ENCODE data around the gene CALB2. TPM values are rescaled to one million over a fixed set of nuclear protein-coding genes. Genes with fewer than 3 reads are reported as not detected.

The CALB2 gene
- total RNA-seq, 1 experiment from 2014 or later = 5.5 TPM

DNA sequence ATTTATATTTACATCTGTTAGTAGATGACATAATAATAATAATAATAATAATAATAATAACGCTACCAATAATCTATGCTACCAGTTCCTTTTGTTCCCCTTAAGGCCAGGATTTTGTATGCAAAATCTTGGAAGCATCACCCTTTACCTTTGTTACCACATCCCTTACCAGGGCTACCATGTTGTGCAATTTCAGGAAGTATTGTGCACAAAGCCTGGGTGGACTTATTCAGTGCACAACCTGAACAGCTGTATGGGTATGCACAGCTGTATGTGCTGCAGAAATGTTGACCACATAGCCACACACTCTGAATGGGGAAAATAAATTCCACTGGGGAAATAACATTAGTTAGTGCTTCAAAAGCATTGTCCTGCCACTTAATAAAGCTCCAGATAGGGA, 19.9 kb upstream of the CALB2 start:
- H3K9ac ChIP-seq (ENCODE audit: low read length) = no peak overlapping the region
- no TSS peak for BruUV-seq (replicated peaks)
- ATAC-seq (no peak), DNase-seq (ENCODE audit: low read depth, low spot score) (no peak)
- H3K4me1 ChIP-seq (ENCODE audit: control insufficient read depth in 1 of 2, insufficient read depth in 2 of 2, low read length in 2 of 2) = peaks cover 6 to 38% of the 10 kb centered on the region in 2 experiments
- H4K20me1 ChIP-seq (ENCODE audit: insufficient read depth) = no peaks in the 10 kb centered on the region
- H3K9me2 ChIP-seq (ENCODE audit: insufficient read depth) = no peaks in the 10 kb centered on the region
- H3K36me3 ChIP-seq (ENCODE audit: control insufficient read depth in 1 of 2, insufficient read depth in 2 of 2, low read length in 2 of 2) = no peaks in the 10 kb centered on the region
- H3K4me3 ChIP-seq (replicated peaks in 1 of 2; ENCODE audit: low read depth in 1 of 2, low read length in 2 of 2) = no peak overlapping the region
- peak overlapping the region; percentile 31 for H2AFZ ChIP-seq (ENCODE audit: low read depth, low read length, poor library complexity, severe bottlenecking)
- no peak for TF ChIP-seq POLR2A (IDR thresholded peaks at IDR 0.05; ENCODE audit: borderline replicate concordance, extremely low read depth, insufficient read depth, insufficient read length)
- TF ChIP-seq CEBPB (IDR thresholded peaks at IDR 0.05; ENCODE audit: low read depth) = peak; percentile 84
- no peak for TF ChIP-seq ZBTB33 (IDR thresholded peaks at IDR 0.05; ENCODE audit: extremely low read depth, insufficient replicate concordance, low read length)
- H3K79me2 ChIP-seq (ENCODE audit: insufficient read depth, low read length) = no peaks in the 10 kb centered on the region
- no peaks in the 10 kb centered on the region for H3K27me3 ChIP-seq (ENCODE audit: insufficient read depth, low read length)
- intact Hi-C loops (cut with micrococcal nuclease) = no loop called here
- no peak overlapping the region for H3K27ac ChIP-seq (ENCODE audit: low read depth, low read length)
- H3K9me3 ChIP-seq (ENCODE audit: control insufficient read depth in 1 of 2, insufficient read depth in 1 of 2, low read depth in 1 of 2, low read length in 2 of 2) = no peaks in the 10 kb centered on the region
- ChIA-PET RAD21 (ENCODE audit: low non-redundant PET in 1 of 2, low total read pairs in 2 of 2, uncharacterized antibody in 2 of 2, unreplicated experiment in 2 of 2) (interaction anchor here in 1 of 2 experiments (0.6 kb wide), 1 partner anchor 49 kb away, joined by 3 read pairs; no protein-coding TSS in a partner anchor), POLR2A (interaction anchor here (1.0 kb wide), 1 partner anchor 21 kb away, joined by 3 read pairs; no protein-coding TSS in a partner anchor), CTCF (interaction anchor here (1.4 to 2.4 kb wide), 2 partner anchors 27 to 74 kb away, joined by 3 to 17 read pairs; no protein-coding TSS in a partner anchor)
- H3K4me2 ChIP-seq (ENCODE audit: low read length) = peak overlapping the region; percentile 85

GRCh38 chr16:71339236-71340171, 19.0 kb upstream of the CALB2 start:
- CTCF ChIA-PET = interaction anchor here (1.1 to 2.4 kb wide), 2 partner anchors 28 kb away, joined by 3 to 17 read pairs; no protein-coding TSS in a partner anchor
- peak overlapping the region; percentile 85 for H3K4me2 ChIP-seq (ENCODE audit: low read length)
- H3K79me2 ChIP-seq (ENCODE audit: insufficient read depth, low read length) = no peaks in the 10 kb centered on the region
- DNase-seq (ENCODE audit: low read depth, low spot score) (no peak), ATAC-seq (no peak)
- H2AFZ ChIP-seq (ENCODE audit: low read depth, low read length, poor library complexity, severe bottlenecking) = peak overlapping the region; percentile 31
- no peak overlapping the region for H3K4me3 ChIP-seq (replicated peaks in 1 of 2; ENCODE audit: low read depth in 1 of 2, low read length in 2 of 2)
- no peak overlapping the region for H3K9ac ChIP-seq (ENCODE audit: low read length)
- no peak overlapping the region for H3K27ac ChIP-seq (ENCODE audit: low read depth, low read length)
- H3K4me1 ChIP-seq (ENCODE audit: control insufficient read depth in 1 of 2, insufficient read depth in 2 of 2, low read length in 2 of 2) = peaks cover 6 to 38% of the 10 kb centered on the region in 2 experiments
- H3K9me3 ChIP-seq (ENCODE audit: control insufficient read depth in 1 of 2, insufficient read depth in 1 of 2, low read depth in 1 of 2, low read length in 2 of 2) = no peaks in the 10 kb centered on the region
- no peaks in the 10 kb centered on the region for H3K9me2 ChIP-seq (ENCODE audit: insufficient read depth)
- no peaks in the 10 kb centered on the region for H3K36me3 ChIP-seq (ENCODE audit: control insufficient read depth in 1 of 2, insufficient read depth in 2 of 2, low read length in 2 of 2)
- TF ChIP-seq ZBTB33 (IDR thresholded peaks at IDR 0.05; ENCODE audit: extremely low read depth, insufficient replicate concordance, low read length) (no peak), ELF1 (IDR thresholded peaks at IDR 0.05; ENCODE audit: borderline replicate concordance, low read depth) (no peak), REST (IDR thresholded peaks at IDR 0.05; ENCODE audit: low read depth) (peak; percentile 13; the same call in 1 of the 2 replicates), POLR2A (IDR thresholded peaks at IDR 0.05; ENCODE audit: borderline replicate concordance, extremely low read depth, insufficient read depth, insufficient read length) (no peak), YY1 (IDR thresholded peaks at IDR 0.05; ENCODE audit: extremely low read depth, insufficient replicate concordance, low read depth, low read length) (no peak)
- intact Hi-C loops (cut with micrococcal nuclease) = no loop called here
- RAD21 ChIA-PET (ENCODE audit: low non-redundant PET in 1 of 2, low total read pairs in 2 of 2, uncharacterized antibody in 2 of 2, unreplicated experiment in 2 of 2) = no interaction called here
- POLR2A ChIA-PET = no interaction called here
- no peaks in the 10 kb centered on the region for H4K20me1 ChIP-seq (ENCODE audit: insufficient read depth)
- no peaks in the 10 kb centered on the region for H3K27me3 ChIP-seq (ENCODE audit: insufficient read depth, low read length)
- no TSS peak for BruUV-seq (replicated peaks)
